Measurements from ENCODE around the gene TRHDE. TPM values are rescaled to one million over a fixed set of nuclear protein-coding genes. Genes with fewer than 3 reads are reported as not detected.

Gene TRHDE
- total RNA-seq, 1 experiment from 2014 or later: 1.9 TPM

GRCh38 chr12:72288436-72288835 is 16.3 kb downstream of the TRHDE start:
- Histone ChIP-seq H3K36me3 (ENCODE audit: control insufficient read depth, insufficient read depth, low read length) (no peaks in the 10 kb centered on the region), H3K4me1 (ENCODE audit: control insufficient read depth, insufficient read depth, low read length) (no peaks in the 10 kb centered on the region), H3K27me3 (ENCODE audit: control insufficient read depth, insufficient read depth, low read length) (no peaks in the 10 kb centered on the region), H3K27ac (ENCODE audit: low read length) (no peak overlapping the region), H3K4me3 (ENCODE audit: low read depth in 2 of 2, low read length in 2 of 2) (no peak overlapping the region), H3K9me3 (ENCODE audit: control insufficient read depth, insufficient read depth, low read depth, low read length) (no peaks in the 10 kb centered on the region)
- TF ChIP-seq POLR2AphosphoS5 (IDR thresholded peaks at IDR 0.05; ENCODE audit: low read depth, low read length): no peak
- TF ChIP-seq TCF7L2 (IDR thresholded peaks at IDR 0.05; ENCODE audit: low read depth, low read length): no peak
- no peak for TF ChIP-seq REST (IDR thresholded peaks at IDR 0.05; ENCODE audit: insufficient read depth in 1 of 2, low read depth in 2 of 2, low read length in 1 of 2)
- no peak for TF ChIP-seq SIN3A (IDR thresholded peaks at IDR 0.05; ENCODE audit: borderline replicate concordance, insufficient read depth, low read depth, low read length)
- TF ChIP-seq CTCF (IDR thresholded peaks at IDR 0.05): no peak
- intact Hi-C loops (cut with micrococcal nuclease; ENCODE audit: unreplicated experiment) (no loop called here), in situ Hi-C loops (cut with HindIII; ENCODE audit: low pct_unique_long_range_greater_than_20kb, low sequenced_read_pairs) (no loop called here)
- ChIA-PET POLR2A (interaction anchor here (0.7 kb wide), 1 partner anchor 113 kb away, joined by 5 read pairs; no protein-coding TSS in a partner anchor), CTCF (no interaction called here)
- no peak for ATAC-seq
- DNase-seq (ENCODE audit: low read depth, low spot score): no peak
- no TSS peak for BruUV-seq (replicated peaks)

DNA sequence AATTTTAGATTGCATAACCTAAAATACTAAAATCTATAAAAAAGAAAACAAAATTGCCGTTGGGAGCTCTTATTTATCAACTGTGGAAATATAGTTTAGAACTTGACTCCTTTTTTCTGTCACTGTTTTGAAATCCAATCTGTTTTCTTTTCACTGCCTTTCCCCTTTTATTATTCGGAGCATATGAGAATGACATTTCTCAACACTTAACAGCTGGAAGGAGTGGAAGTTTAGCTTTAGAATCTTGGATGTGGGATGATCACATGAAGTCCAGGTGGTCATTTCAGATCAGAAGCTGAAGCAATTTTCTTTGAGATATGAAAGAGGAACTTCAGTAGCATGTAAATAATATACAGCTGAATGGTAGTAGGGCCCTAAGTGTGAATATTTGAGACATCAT is 16.7 kb downstream of the TRHDE start:
- ATAC-seq (no peak), DNase-seq (ENCODE audit: low read depth, low spot score) (no peak)
- intact Hi-C loops (cut with micrococcal nuclease; ENCODE audit: unreplicated experiment): no loop called here
- ChIA-PET CTCF (no interaction called here), POLR2A (interaction anchor here (0.6 kb wide), 1 partner anchor 12 kb away, joined by 3 read pairs; no protein-coding TSS in a partner anchor)
- Histone ChIP-seq H3K9me3 (ENCODE audit: control insufficient read depth, insufficient read depth, low read depth, low read length) (no peaks in the 10 kb centered on the region), H3K4me3 (ENCODE audit: low read depth in 2 of 2, low read length in 2 of 2) (no peak overlapping the region), H3K36me3 (ENCODE audit: control insufficient read depth, insufficient read depth, low read length) (no peaks in the 10 kb centered on the region), H3K27ac (ENCODE audit: low read length) (no peak overlapping the region), H3K27me3 (ENCODE audit: control insufficient read depth, insufficient read depth, low read length) (no peaks in the 10 kb centered on the region), H3K4me1 (ENCODE audit: control insufficient read depth, insufficient read depth, low read length) (no peaks in the 10 kb centered on the region)
- BruUV-seq (replicated peaks): no TSS peak
- no peak for TF ChIP-seq POLR2AphosphoS5 (IDR thresholded peaks at IDR 0.05; ENCODE audit: low read depth, low read length)
- no peak for TF ChIP-seq REST (IDR thresholded peaks at IDR 0.05; ENCODE audit: insufficient read depth in 1 of 2, low read depth in 2 of 2, low read length in 1 of 2)
- no peak for TF ChIP-seq CTCF (IDR thresholded peaks at IDR 0.05)
- no peak for TF ChIP-seq TCF7L2 (IDR thresholded peaks at IDR 0.05; ENCODE audit: low read depth, low read length)
- TF ChIP-seq SIN3A (IDR thresholded peaks at IDR 0.05; ENCODE audit: borderline replicate concordance, insufficient read depth, low read depth, low read length): no peak
- in situ Hi-C loops (cut with HindIII; ENCODE audit: low pct_unique_long_range_greater_than_20kb, low sequenced_read_pairs): no loop called here

Measured in Panc1 (cell line).